HG03135 (cell line): Measurements from ENCODE around the gene TLR8.

Experiments used
- ATAC-seq: cut with Tn5 transposase; IDR thresholded peaks from one replicate; pipeline ENCODE4 v1.9.1; 2021; ENCODE audit warnings: mild to moderate bottlenecking, moderate library complexity; ENCODE audit not compliant: unreplicated experiment

Gene TLR8

GRCh38 chrX:12945494-12945893, 39.1 kb downstream of the TLR8 start:
- no peak for ATAC-seq

GRCh38 chrX:12946406-12946805, 40.0 kb downstream of the TLR8 start:
- no peak for ATAC-seq

GRCh38 chrX:12946838-12947544, 40.6 kb downstream of the TLR8 start:
- ATAC-seq: no peak

- no peak for ATAC-seq
These were observed 41.3 kb downstream of the TLR8 start for GRCh38 chrX:12947545-12948235.

GRCh38 chrX:12948495-12948894, 42.1 kb downstream of the TLR8 start:
- ATAC-seq: no peak

GRCh38 chrX:12949205-12949926, 42.9 kb downstream of the TLR8 start:
- ATAC-seq: no peak

GRCh38 chrX:12949927-12950656, 43.7 kb downstream of the TLR8 start:
- ATAC-seq: peak; percentile 58

GRCh38 chrX:12950851-12951594, 44.6 kb downstream of the TLR8 start:
- ATAC-seq: peak; percentile 46

- ATAC-seq: no peak
These were observed 45.2 kb downstream of the TLR8 start for GRCh38 chrX:12951595-12951975.

GRCh38 chrX:12953420-12953819, 47.0 kb downstream of the TLR8 start:
- ATAC-seq: no peak

GRCh38 chrX:12954376-12954775, 48.0 kb downstream of the TLR8 start:
- ATAC-seq: no peak

- ATAC-seq: no peak
These were observed 48.6 kb downstream of the TLR8 start for GRCh38 chrX:12954981-12955380.

GRCh38 chrX:12955882-12956703, 49.7 kb downstream of the TLR8 start:
- peak; percentile 40 for ATAC-seq

- peak; percentile 78 for ATAC-seq
These were observed 50.5 kb downstream of the TLR8 start for GRCh38 chrX:12956704-12957534.

- ATAC-seq: no peak
These were observed 51.6 kb downstream of the TLR8 start for GRCh38 chrX:12958059-12958458.

- ATAC-seq: no peak
These were observed 52.0 kb downstream of the TLR8 start for GRCh38 chrX:12958461-12958860.

GRCh38 chrX:12961196-12961718, 54.8 kb downstream of the TLR8 start:
- no peak for ATAC-seq

GRCh38 chrX:12962041-12962504, 55.7 kb downstream of the TLR8 start:
- ATAC-seq: no peak
